Activated CD8-positive, alpha-beta memory T cell treated with anti-CD3 and anti-CD28 coated beads, Interleukin-2, amount 50 U/mL, for 24 hours (primary cell): Measurements from ENCODE around the gene AHRR.
"Not testable (repeated sequence)": the region's sequence is repeated elsewhere in the genome, so short reads cannot be mapped to it uniquely, and the experiment has no call there.

Experiments used
- DNase-seq: peaks from one replicate; pipeline ENCODE4 v3.0.0-alpha.2; 2020; ENCODE audit errors: extremely low read depth

Gene AHRR

DNA sequence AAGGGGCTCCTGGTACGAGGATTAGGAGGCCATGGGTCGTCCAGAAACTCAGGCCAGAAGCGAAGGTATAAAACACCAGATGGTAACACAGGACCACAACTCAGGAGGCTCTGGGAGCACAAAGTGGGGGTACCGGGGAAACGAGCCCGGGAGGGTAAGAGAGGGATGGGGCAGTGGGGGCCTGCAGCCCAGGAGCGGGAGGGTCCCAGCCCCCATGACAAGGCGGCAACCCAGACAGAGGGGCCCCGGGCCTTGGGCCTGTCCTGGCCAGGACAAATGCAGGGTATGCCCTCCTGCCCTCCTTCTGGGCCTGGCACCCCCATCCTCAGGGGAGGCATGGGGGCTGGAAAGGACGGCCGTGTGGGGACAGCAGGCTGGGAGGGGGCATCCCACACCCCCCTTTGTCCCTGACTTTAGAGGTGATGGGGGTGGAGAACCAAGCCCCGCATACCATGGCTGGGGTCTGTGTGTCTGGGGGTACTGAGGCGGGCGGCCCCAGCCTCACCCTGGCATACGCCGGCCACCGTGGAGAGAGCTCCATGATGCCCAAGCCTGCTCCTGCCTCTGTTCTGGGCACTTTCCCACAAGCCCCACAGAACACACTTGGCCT lies 74.5 kb downstream of the AHRR start:
- DNase-seq: no peak

GRCh38 chr5:396531-396961 lies 75.0 kb downstream of the AHRR start:
- DNase-seq: no peak

GRCh38 chr5:398141-398474 lies 76.6 kb downstream of the AHRR start:
- not testable (repeated sequence) for DNase-seq

- no peak for DNase-seq
These were observed 77.2 kb downstream of the AHRR start for GRCh38 chr5:398475-399295.

DNA sequence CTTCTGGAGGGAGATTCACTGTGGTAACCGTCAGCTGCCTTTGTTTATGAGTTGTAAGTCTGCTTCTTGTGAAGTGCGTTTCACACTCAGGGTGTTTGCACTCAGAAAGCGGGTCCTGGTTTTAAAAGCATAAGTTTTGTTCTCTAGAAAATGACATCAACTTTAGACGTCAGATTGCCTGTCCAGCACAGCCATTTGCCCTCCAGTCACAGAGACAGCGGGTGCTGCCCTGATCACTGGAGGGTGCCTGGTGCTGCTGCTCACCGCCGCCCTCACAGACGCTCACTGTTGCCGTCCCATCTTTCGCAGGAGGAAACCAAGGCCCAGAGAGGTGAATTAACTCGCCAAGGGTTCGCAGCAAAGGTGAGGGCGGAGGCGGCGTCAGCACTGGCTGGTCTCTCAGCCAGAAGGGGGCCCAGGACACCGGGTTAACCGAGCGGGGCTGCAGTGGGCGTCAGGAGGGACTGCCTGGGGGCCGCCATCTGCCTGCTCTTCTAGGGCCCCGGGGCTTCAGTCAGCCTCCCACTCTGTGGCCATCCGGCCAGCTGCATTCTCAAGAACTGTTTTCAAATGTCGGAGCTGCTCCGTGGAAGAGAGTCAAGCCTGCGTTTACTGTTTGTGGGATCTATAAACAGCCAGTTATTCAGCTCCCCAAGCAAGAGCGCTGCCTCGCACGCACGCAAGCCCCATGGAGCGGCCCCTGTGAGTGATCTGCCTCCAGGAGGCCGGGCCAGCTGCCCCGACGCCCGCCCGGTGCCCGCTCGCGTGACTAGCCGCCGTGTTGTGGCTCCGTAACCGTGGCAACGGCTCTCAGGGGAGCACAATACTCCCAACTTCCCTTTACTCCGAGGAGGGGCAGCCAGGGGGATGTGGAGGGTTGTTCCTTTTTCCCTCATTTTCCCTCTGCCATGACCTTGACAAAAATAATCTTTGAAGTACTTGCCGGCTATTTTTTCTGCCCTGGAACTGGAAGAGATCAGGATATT lies 78.1 kb downstream of the AHRR start:
- peak; percentile 30 for DNase-seq

DNA sequence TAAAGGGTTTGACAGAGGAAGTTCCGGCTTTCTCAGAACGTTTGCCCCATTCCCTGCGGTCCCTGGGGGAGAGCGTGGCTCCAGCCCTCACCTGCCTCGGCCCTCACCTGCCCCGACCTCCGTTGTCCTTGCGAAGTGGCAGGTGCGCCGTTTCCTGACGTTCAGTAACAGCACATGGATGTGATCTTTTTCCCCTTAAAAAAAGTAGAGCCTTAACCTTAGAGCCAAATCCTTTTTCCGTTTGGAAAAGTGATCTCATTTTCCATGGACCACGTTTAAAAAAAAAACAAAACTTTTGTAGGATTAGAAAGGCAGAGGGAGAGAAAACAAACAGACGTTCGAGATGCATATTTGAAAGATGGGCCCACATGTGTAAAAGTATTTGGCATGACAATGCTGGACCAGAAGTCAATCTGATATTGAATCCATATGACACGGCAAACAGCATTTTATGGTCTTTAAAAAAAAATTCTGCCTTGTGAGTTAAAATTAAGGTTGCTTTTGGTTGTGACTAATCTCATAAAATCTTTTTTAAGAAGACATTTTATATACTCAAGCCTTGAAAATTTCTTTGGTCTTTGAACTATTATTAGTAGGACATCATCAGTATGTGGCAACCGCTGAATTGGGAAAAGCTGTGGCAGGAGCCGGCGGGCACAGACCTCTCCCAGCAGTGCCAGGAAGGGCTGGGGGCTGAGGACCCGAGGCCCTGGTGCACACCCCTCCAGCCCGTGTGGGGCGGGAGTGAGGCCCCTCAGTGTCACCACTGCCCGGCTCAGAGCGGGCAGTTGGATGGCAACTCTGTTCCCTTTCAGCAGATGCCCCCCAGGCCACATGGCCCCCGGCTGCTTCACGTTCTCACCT lies 79.0 kb downstream of the AHRR start:
- no peak for DNase-seq

DNA sequence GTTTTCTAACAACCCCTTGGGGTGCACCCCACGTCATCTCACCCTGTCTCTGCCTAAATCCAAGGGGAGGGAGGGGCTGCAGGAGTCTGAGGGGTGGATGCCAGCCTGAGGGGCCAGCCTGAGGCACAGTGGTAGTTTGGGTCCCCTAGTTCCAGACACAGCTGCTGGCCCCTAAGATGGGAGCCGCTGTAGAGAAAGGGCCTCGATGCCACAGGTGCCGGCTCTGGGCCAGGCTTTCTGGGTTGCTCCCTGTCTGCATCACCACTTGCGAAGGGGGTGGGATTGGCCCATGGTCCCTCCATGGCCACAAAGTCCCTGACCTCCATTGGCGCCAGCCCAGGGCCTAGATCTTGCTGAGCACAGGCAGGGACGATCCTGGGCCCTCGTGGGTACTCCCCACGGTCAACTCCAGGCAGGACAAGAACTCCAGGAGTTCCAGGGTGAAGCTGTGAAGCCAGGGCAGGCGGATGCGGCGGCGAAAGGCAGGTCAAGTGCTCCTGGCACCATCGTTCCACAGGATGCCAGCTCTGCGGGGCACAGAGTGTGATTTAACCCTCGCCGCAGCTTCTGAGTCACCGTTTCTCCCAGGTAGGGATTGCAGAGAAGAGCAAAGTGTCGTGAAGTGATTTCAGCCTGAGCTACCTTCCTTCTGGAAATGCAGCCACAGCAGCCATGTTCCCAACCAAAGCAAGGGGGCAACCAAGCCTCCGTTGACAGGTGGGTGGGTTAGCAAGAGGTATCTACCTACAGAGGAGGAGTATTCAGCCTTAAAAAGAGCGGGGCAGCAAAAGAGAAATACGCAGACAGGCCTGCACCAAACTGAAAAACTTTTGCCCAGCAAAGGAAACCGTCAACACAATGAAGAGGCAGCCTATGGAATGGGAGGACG lies 79.9 kb downstream of the AHRR start:
- no peak for DNase-seq

DNA sequence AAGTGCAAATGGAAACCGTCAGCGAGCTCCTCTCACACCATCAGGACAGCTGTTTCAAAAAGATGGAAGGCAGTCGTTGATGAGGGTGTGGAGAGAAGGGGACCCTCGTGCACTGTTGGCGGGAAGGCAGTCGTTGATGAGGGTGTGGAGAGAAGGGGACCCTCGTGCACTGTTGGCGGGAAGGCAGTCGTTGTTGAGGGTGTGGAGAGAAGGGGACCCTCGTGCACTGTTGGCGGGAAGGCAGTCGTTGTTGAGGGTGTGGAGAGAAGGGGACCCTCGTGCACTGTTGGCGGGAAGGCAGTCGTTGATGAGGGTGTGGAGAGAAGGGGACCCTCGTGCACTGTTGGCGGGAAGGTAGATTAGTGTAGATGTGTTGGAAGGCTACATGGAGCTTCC lies 80.7 kb downstream of the AHRR start:
- not testable (repeated sequence) for DNase-seq

DNA sequence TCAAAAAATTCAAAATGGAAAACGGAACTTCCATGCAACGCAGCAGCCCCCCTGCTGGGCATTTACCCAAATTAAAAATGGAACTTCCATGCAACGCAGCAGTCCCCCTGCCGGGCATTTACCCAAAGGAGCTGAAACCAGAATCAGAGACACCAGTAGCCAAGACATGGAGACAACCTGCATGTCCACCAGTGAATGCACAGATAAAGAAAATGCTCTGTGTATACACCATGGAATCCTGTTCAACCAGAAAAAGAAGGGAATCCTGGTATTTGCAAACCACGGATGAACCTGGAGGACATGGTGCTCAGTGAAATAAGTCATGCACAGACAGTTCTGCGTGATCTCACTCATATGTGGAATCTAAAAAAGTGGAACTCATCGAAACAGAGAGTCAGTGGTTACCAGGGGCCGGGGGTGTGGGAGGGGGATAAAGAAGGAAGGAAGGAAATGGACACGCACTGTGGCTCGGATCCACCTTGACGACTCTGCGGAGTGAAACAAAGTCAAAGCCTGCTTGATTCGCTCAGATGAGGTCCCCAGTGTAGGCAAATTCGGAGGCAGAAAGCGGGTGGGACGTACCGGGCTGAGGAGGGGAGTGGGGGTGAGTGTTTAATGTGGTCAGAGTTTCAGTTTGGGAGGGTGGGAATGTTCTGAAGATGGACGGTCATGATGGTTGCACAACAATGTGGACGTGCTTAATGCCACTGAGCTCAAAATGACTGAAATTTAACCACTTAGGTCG lies 81.3 kb downstream of the AHRR start:
- DNase-seq: no peak

GRCh38 chr5:403995-404394 lies 82.5 kb downstream of the AHRR start:
- no peak for DNase-seq

DNA sequence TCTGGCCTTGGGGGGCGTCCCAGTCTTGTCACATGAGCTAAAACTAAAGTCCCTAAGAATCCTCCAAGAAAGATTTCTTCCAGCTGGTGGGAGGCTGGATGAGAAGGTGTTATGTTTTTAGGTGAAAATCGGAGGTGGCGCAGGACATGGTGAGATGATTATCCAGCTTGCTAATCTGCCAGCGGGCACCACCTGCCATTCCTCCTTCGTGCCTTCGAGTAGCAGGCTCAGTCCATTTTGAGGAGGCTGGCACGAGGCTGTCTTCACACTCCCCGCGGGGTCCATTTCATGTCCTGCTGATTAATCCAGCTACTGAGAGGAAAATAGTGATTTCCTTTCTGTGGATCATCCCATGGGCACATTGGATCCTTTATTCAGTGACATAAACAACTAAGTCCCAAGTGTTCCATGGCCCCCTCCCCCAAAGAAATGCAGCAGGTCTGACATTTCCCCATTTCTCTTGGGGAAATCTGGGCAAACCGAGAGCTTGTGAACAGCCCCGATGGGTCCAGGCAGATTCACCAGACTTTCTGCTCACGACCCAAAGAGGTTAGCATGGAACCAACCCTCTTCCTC lies 83.2 kb downstream of the AHRR start:
- DNase-seq: no peak

GRCh38 chr5:405421-405820 lies 83.9 kb downstream of the AHRR start:
- DNase-seq: no peak

GRCh38 chr5:406041-406440 lies 84.5 kb downstream of the AHRR start:
- DNase-seq: no peak

GRCh38 chr5:407051-407450 lies 85.5 kb downstream of the AHRR start:
- no peak for DNase-seq

- DNase-seq: no peak
These were observed 86.3 kb downstream of the AHRR start for GRCh38 chr5:407801-408268.

DNA sequence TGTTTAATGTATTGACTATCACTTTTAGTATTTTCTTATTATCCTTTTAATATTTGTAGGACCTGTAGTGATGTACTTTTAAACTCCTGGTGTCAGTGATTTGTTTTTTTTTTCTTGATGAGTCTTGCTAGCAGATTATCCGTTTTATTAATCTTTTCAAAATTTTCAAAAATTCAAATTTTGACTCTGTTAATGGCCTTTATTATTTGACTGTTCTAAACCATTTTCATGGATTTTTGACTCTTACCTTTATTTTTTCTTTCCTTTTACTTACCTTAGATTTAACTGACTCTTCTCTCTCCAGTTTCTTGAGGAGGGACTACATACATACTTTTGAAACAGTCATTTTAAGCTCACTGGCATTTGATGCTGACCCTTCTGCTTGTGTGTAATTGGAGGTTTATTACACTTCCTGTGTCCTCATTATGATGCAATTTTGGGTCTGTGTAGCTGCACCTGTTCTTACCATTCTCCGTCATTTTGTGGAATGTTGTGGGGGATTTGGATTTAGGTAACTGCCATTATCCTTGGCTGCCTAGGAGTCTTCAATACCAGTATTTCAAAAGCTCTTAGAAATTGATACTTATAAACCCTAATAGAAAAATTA lies 89.5 kb downstream of the AHRR start:
- no peak for DNase-seq

DNA sequence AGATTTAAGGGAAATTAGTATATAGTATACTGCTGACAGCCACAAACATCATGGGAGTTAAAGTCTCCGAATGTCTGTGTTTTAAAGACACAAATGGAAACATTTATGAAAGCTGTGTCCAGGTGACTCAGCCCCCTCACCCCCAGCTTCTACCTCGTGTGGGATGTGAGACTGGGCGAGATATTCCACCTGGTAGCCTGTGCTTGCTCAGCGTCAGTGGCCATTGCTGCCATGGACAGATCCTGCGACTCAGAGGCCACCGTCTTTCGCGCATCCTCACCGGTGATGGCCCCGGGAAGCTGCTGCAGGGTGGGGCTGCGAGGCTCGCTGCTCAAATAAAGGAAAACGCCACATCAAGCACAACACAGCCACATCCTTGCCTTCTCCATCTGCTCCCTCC lies 90.2 kb downstream of the AHRR start:
- DNase-seq: no peak

- not testable (repeated sequence) for DNase-seq
These were observed 93.7 kb downstream of the AHRR start for GRCh38 chr5:414991-415927.
